Chondrocyte (in vitro differentiated cells): ENCODE results near the gene ENTREP1. TPM values are rescaled to one million over a fixed set of nuclear protein-coding genes. Genes with fewer than 3 reads are reported as not detected.

Experiments used
- DNase-seq: peaks from one replicate; pipeline ENCODE4 v3.0.0; 2021; ENCODE audit warnings: mixed read lengths, low spot score
- H3K27ac Mint-ChIP-seq: one replicate; pipeline ENCODE4 v1.8.0; 2021; ENCODE audit warnings: mild to moderate bottlenecking, moderate library complexity, mixed read lengths; ENCODE audit not compliant: unreplicated experiment
- H3K27me3 Mint-ChIP-seq: 2 replicates; pipeline ENCODE4 v1.8.0; 2021; ENCODE audit warnings: low read depth, mixed read lengths
- H3K36me3 Mint-ChIP-seq: 2 replicates; pipeline ENCODE4 v1.8.0; 2021; ENCODE audit warnings: low read depth, mixed read lengths
- H3K4me1 Mint-ChIP-seq: 2 replicates; pipeline ENCODE4 v1.8.0; 2021; ENCODE audit warnings: low read depth, mild to moderate bottlenecking, mixed read lengths
- H3K4me3 Mint-ChIP-seq: one replicate; pipeline ENCODE4 v1.8.0; 2021; ENCODE audit warnings: mild to moderate bottlenecking, moderate library complexity, mixed read lengths; ENCODE audit not compliant: unreplicated experiment
- H3K9me3 Mint-ChIP-seq: 2 replicates; pipeline ENCODE4 v1.8.0; 2021; ENCODE audit warnings: low read depth, mixed read lengths
- CTCF ChIP-seq: fragments of 200-600 bp; sonication (generic); IDR thresholded peaks from 2 replicates; pipeline ENCODE4 v1.5.0; 2021; ENCODE audit warnings: antibody characterized with exemption, mild to moderate bottlenecking, moderate library complexity
- total RNA-seq: library from RNA; stranded (reverse); gene quantifications from 3 replicates; pipeline ENCODE4 v1.2.1, GENCODE V29; 2021

The ENTREP1 gene
- total RNA-seq, 1 donor from 2014 or later = 3.6 TPM

- H3K27me3 Mint-ChIP-seq = peaks cover 13% of the 10 kb centered on the region
- no peaks in the 10 kb centered on the region for H3K36me3 Mint-ChIP-seq
- no peak overlapping the region for H3K4me3 Mint-ChIP-seq
- no peaks in the 10 kb centered on the region for H3K9me3 Mint-ChIP-seq
- H3K4me1 Mint-ChIP-seq = peaks cover 6% of the 10 kb centered on the region
- no peak for DNase-seq
- H3K27ac Mint-ChIP-seq = no peak overlapping the region
- no peak for TF ChIP-seq CTCF
Observed at GRCh38 chr9:69319324-69320025, 5.5 kb upstream of the ENTREP1 start.

DNA sequence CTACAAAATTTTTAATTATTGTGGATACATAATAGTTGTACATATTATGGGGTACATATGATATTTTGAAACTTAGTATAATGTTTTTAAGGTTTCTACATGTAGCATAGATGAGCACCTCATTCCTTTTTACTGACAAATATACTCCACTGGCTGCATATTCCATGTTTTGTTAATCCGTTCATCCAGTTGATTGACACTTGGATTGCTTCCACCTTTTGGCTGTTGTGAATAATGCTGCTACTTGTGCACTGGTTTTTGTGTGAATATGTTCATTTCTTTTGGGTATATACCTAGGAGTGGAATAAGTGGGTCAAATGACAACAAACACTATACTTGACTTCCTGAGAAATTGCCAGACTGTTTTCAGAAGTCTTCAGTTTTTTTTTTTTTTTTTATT, 2.8 kb upstream of the ENTREP1 start:
- H3K27me3 Mint-ChIP-seq = peaks cover 23% of the 10 kb centered on the region
- peaks cover 19% of the 10 kb centered on the region for H3K4me1 Mint-ChIP-seq
- no peak overlapping the region for H3K4me3 Mint-ChIP-seq
- no peak for DNase-seq
- no peak overlapping the region for H3K27ac Mint-ChIP-seq
- H3K36me3 Mint-ChIP-seq = no peaks in the 10 kb centered on the region
- H3K9me3 Mint-ChIP-seq = no peaks in the 10 kb centered on the region
- no peak for TF ChIP-seq CTCF

DNA sequence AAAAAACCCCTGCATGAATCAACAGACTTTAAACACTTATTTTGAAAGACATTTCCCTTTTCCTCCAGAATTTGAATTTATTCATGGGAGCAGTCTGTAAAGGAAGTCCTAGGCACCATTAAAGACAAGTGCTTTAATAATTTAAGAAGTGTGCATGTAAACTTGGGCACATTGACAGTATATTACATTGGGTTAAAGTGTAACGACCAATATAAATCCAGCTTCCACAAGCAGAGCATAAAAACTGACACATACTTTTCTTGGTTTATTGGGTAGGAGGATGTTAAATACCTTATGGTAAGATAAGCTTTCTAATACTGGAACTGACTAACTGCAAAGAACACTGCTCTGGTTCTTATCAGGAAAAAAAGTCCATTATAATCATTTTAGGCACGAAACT, 1.2 kb upstream of the ENTREP1 start:
- H3K9me3 Mint-ChIP-seq = no peaks in the 10 kb centered on the region
- H3K4me3 Mint-ChIP-seq = no peak overlapping the region
- DNase-seq = no peak
- H3K36me3 Mint-ChIP-seq = no peaks in the 10 kb centered on the region
- no peak overlapping the region for H3K27ac Mint-ChIP-seq
- H3K27me3 Mint-ChIP-seq = peaks cover 35% of the 10 kb centered on the region
- H3K4me1 Mint-ChIP-seq = peaks cover 19% of the 10 kb centered on the region
- TF ChIP-seq CTCF = no peak

DNA sequence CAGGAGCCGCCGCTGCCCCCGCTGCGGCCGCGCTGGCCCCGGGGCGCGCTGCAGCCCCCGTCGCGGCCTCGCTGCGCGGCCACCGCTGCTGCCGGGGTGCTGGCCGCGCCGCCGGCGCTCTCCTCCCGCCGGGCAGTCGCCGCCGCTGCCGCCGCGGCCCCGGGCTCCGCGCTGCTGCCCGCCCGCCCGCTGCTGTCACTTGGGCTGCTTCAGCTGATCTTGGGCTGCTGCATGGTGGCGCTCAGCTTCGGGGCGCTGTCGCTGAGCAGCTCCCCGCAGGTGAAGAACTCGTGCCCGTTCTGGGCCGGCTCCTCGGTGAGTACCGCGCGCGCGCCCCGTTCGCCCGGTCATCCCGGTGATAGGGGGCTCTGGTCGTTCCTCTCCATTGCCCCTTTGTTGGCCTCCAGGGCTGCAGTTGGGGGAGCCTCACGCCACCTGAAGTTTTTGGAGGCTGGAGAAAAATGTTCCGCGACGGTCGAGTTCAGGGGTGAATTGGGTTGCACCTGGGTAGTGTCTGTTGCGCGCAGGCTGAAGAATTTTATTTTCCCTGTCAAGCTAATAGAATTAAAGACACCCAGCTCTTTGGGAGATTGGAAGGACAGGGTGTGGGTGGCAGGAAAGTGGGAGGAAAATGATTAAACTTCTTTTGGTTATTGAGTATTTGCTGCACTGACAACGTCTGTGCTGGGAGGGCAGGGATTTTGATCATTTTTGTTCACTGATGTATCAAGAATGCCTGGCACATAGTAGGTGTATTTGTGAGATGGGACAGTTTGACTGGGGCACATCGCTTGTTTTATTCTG, 596 bp downstream of the ENTREP1 start:
- Mint-ChIP-seq H3K9me3 (no peaks in the 10 kb centered on the region), H3K36me3 (no peaks in the 10 kb centered on the region), H3K27me3 (peaks cover 37% of the 10 kb centered on the region), H3K27ac (no peak overlapping the region), H3K4me1 (peaks cover 19% of the 10 kb centered on the region), H3K4me3 (peak overlapping the region; percentile 77)
- no peak for TF ChIP-seq CTCF
- DNase-seq = no peak

DNA sequence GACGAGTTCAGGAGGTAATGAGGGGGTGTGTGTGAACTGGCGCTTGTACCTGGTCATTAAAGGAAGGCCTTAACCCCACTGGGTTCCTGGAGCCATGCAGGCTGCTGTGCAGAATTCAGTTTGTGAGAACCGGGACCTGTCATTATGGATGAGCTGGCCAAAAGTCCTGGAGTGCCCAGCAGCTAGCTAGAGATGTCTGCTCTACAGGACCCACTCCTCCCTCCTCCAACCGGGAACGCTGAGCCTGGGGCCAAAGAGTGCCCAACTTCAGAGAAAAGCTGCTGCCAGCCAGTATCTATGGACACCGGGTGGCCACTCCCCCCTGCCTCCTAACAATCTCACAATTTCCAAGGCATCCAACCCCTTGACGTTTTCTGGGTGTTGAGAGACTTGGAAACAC, 1.2 kb downstream of the ENTREP1 start:
- no peak for DNase-seq
- H3K36me3 Mint-ChIP-seq = no peaks in the 10 kb centered on the region
- H3K27ac Mint-ChIP-seq = no peak overlapping the region
- peaks cover 19% of the 10 kb centered on the region for H3K4me1 Mint-ChIP-seq
- TF ChIP-seq CTCF = no peak
- H3K9me3 Mint-ChIP-seq = no peaks in the 10 kb centered on the region
- peak overlapping the region; percentile 77 for H3K4me3 Mint-ChIP-seq
- H3K27me3 Mint-ChIP-seq = peaks cover 36% of the 10 kb centered on the region
